GM18909 (cell line): ENCODE results near the gene MLNR.

ENCODE experiments used
- ATAC-seq: cut with Tn5 transposase; IDR thresholded peaks from one replicate; pipeline ENCODE4 v1.9.1; 2021; ENCODE audit warnings: mild to moderate bottlenecking; ENCODE audit not compliant: unreplicated experiment, poor library complexity

MLNR gene, protein sequence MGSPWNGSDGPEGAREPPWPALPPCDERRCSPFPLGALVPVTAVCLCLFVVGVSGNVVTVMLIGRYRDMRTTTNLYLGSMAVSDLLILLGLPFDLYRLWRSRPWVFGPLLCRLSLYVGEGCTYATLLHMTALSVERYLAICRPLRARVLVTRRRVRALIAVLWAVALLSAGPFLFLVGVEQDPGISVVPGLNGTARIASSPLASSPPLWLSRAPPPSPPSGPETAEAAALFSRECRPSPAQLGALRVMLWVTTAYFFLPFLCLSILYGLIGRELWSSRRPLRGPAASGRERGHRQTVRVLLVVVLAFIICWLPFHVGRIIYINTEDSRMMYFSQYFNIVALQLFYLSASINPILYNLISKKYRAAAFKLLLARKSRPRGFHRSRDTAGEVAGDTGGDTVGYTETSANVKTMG

DNA sequence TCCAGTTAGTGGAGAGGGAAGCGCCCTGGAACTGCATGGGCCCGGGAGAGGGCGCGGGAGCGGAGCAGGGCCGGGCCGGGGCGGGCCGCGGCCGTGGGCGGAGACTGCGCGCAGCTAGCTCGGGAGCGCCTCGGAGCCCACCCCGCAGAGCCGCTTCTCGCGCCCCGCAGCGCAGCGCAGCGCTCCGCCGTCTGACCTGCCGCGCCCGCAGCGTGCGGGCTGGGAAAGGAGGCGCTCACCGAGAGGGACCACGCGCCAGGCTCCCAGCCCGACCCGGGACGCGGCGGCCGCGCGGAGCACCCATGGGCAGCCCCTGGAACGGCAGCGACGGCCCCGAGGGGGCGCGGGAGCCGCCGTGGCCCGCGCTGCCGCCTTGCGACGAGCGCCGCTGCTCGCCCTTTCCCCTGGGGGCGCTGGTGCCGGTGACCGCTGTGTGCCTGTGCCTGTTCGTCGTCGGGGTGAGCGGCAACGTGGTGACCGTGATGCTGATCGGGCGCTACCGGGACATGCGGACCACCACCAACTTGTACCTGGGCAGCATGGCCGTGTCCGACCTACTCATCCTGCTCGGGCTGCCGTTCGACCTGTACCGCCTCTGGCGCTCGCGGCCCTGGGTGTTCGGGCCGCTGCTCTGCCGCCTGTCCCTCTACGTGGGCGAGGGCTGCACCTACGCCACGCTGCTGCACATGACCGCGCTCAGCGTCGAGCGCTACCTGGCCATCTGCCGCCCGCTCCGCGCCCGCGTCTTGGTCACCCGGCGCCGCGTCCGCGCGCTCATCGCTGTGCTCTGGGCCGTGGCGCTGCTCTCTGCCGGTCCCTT is at the start of gene MLNR:
Gene MLNR (plus strand): TSS at position 303 of the 820 bp plus-strand sequence. CDS start 0 bp downstream, at position 303.
- peak; percentile 49 for ATAC-seq

DNA sequence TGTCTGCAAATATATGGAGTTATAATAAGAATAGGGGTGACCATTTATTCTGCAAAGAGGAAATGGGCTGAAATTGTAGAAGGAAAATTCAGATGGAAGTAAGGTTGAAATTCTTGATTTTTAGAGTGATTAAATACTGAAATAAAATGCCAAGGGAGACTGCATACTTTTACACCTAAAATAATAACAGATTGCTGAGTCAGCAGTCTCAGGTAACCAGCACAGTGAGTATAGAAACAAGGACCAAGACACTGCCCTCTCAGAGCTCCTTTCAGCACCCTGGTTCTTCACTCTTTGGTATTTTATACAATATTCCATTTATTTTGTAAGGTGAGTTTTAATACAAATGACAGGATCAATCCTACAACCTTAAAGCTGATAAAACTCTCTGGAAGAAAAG is 48.8 kb upstream of the MLNR start:
- ATAC-seq: no peak

DNA sequence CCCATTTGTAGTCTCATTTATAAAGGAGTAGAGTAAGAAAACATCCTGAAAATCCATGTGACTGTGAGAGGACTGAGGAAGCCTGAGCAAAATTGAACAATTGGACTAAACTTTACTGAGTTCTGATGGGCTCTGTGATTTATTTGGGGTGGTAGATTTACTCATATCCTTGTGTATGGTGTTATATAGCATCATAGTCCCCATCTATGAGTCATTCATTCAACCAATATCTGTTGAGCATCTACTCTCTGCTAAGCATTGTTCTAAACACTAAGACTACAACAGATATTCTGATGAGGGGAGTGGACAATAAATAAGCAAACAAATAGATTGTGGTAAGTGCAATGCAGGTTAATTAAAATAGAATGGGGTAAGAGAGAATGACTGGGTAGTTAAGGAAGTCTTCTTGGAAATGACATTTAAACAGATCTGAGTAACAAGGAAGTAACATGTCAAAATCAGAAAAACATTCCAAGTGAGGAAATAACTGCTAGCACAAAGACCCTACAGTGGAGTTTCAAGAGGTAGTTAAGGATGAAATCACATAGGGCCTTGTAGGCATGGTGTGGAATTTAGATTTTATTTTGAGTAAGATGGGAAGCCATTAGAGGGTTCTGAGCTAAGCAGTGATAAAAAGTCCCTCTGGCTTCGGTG is 36.3 kb upstream of the MLNR start:
- ATAC-seq: no peak

DNA sequence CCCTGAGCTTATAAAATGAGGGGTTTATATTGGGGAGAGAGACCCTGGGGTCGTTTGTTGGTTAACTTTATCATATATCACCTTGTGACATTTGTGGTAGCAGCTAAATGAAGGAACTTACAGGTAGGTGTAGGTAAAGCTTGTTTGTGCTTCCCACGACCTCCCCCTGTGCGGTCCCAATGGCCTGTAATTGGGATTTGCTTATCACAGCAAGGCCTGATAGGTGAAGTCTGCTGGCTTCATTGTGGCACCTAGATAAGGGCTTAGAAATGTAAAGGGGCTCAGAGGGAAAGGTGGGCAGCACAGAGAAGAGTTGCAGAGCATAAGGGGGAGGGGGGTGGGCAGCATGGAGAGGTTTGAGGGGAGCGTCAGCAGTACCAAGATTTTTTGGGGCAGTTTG is 35.5 kb upstream of the MLNR start:
- ATAC-seq: no peak

DNA sequence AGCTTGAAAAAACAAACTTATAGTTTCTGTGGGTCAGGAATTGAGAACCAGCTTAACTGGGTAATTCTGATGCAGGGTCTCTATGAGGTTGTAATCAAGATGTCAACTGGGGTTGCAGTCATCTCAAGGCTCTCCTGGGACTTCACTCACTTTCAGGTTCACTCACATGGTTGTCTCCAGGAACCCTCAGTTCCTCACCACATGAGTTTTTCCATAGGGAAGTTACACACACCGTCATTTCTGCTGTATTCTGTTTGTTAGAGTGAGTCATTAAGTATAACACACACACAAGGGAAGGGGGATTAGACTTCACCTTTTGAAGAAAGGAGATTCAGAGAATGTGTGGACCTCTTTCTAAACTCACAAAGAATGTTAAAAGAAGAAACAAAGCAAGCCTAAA is 34.9 kb upstream of the MLNR start:
- no peak for ATAC-seq

DNA sequence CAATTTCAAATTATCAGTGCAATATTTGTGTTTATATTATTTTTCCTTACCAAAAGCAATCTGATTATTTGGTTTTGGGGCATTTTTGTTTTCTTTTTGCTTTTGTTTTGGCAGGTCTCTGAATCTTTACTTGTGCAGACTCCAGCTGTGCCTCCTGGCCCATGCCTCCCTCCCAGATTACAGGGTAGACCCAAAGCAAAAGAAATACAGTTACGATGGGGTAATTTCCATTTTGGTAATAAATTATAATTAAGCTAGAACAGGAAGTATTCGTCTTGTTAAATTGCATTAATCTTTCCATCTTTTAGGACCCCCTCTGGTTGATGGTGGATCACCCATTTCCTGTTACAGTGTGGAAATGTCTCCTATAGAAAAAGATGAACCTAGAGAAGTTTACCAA is 29.2 kb upstream of the MLNR start:
- no peak for ATAC-seq

DNA sequence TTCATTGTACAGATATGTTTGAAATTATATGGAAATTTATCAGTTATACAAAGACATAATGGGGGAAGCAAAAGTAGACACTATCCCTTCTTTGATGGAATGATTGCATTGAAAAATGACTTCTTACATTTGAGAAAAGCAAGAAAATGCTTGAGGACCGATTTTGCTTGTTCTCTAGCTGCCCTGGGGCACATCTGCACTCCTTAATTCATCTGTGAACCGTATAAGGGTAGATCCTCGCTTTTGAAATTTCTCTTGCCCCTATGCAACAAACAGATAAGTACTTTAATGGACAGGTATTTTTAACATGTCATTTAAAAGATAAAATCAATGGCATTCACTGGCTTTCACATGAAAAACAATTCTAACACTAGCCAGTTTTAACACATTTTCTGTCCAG is 13.5 kb upstream of the MLNR start:
- no peak for ATAC-seq

DNA sequence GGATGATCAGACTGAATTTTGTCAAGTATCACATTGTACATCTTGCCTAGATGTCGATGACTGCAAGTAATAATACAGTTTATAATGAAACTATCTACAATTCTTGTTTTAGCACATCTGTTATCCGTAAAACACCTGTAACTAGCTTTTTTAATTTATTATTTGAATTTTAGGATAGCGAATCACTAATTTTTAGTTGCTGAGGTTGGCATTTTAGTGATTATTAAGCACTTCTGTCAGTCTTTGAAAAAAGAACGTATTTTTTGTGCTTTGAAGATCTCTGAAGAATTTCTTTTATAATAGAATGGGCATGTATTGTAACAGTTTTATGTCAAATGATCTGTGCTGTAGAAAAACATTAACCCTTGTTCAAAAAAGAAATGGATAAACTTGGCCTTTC is 11.5 kb upstream of the MLNR start:
- ATAC-seq: no peak

DNA sequence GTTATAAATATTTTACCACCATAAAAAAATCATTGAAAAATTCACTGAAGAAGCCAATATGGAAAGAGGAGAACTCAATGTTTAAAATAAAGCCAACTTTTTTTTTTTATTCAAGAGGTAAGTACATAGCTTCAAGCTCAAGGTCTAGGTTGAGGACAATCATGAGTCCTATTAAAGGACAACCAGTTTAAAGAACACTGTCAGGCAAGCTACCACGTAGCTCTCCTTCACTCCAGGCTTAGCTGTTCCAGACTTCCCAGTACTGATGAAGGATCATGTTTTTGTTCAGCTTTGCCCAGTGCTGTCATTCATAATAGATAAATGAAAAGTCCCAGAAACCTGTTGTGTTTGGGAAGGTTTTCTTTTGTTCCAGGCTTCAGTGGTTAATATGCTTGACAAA is 10.0 kb upstream of the MLNR start:
- no peak for ATAC-seq

DNA sequence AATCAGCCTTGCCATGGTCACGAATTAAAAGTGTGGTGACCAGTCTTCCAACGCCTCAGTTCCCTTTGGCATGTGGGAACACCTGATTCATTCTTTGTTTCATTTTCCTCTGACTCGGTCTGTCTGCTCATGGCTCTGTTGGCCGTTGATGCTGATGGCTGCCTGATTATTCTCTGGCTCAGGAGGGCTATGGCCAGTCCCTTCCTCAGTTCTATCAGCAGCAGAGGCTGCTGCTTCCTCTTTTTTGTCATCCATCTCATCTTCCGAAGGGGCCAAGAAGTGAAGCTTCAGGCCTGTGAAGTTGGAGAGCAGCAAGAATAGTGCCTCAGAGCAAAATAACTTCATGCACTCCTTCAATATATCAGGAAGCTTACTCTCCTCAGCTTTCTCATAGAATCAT is 9.5 kb upstream of the MLNR start:
- ATAC-seq: no peak

DNA sequence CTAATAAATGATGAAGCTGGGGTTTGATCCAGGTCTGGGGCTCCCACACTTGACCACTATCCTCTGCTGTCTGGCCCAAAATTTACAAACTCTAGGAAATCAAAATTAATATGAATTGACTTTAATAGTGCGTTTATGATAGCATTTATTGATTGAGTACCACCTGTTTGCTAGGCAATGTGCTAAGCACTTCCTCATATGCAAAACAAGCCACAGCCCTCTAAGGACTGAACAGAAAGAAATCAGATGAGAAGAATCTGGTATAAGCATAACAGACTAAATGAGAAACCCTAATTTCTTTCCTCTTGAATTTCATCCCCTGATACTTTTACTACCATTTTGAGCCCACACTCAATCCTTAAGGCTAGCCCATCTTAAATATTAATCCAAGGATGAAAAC is 6.6 kb upstream of the MLNR start:
- ATAC-seq: no peak

DNA sequence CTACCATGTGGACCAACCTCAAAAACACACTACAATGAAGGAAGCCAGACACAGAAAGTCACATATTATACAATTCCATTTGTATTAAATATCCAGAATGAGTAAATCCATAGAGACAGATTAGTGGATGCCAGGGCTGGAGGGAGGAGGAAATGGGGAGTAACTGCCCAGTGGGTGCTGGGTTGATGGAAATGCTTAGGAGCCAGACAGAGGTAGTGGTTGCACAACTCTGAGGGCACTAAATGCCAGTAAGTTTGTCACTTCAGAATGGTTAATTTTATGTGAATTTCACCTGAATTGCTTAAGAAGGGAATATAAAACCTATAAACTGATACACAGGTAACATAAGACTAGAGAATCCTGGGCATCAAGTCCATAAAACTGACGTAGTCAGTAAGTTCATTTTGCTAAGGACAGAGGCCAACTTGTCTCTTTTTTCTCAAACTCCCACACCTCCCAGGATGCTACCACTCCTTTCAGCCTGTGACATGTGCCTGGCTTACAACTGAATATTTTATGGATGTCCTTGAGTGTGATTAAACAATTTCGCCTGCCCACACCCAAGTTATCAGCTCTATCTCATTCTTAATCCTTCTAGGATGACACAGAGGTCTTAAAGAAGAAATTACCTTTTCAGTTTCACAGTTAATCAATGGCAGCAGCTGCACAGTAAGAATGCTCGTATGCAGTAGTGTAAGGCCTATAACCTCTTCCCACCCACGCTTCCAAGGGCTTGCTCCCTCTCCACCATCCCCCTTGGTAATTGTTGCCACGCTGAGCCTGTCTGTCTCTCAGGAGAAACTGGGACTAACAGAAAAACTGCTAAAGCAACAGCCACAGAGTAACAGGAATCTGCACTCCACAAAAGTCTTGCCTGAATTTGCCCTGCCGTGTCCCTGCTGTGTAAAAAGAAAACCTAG is 5.9 kb upstream of the MLNR start:
- no peak for ATAC-seq

DNA sequence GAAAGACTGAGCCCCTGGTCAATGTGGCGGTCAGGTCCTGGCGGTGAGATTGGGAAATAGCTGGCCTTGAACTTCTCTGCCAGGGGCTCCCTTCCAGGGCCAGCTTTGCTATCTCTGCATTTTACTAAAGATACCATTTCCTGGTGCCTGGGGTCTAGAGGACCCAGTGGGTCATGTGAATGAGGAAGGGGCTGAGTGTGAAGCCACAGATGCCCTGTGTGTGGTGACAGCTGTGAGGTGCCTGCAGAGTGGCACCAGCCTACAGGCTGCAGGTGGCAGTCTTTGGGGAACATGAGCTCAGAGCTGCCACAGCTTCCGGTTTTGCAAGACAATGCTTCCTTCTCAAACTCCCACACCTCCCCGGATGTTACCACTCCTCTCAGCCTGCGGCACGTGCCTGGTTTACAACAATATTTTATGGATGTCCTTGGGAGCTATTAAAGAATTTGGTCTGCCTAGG is 5.2 kb upstream of the MLNR start:
- peak; percentile 77 for ATAC-seq

DNA sequence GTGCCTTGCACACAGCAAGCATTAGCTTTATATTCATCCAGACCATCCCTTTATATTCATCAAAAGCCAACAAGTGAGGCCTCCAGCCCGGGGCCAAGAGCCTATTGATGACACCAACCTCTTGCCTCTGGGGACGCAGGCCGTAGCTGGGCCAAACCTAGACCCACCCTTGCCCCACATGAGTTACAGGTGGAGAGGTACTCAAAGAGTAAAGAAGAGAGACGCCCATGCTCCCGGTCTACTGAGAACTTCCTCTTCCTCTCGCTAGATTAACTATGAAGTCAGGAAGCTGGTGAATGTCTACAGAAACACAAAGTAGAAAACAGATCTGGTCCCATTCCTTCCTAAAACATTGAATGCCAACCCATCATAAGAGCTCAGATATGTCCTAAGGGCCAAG is 3.8 kb upstream of the MLNR start:
- no peak for ATAC-seq

DNA sequence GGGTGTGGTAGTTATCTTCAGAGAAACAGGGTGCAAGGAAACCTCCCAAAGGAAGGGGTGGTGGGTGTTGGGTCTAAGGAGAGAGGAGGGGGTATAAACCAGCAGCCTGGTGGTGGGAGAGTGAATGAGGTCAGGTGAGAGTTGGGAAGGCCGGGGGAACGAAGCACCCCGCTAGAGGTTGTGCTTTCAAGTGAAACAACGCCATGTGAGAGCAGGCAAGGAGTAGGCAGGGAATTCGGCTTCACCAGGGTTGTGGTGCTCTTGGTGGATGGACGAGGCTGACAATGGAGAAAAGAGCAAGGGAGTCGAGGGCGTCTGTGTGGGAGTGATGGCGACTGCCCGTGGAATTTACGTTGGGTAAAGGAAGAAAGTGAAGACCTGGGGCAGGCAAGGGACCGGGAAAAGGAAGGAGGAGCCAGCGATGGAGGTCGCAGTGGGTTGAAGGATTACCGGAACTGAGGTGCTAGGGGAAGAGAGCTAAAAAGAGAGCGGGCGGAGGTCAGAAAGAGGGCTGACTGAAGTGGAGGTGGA is 2.1 kb upstream of the MLNR start:
- no peak for ATAC-seq

DNA sequence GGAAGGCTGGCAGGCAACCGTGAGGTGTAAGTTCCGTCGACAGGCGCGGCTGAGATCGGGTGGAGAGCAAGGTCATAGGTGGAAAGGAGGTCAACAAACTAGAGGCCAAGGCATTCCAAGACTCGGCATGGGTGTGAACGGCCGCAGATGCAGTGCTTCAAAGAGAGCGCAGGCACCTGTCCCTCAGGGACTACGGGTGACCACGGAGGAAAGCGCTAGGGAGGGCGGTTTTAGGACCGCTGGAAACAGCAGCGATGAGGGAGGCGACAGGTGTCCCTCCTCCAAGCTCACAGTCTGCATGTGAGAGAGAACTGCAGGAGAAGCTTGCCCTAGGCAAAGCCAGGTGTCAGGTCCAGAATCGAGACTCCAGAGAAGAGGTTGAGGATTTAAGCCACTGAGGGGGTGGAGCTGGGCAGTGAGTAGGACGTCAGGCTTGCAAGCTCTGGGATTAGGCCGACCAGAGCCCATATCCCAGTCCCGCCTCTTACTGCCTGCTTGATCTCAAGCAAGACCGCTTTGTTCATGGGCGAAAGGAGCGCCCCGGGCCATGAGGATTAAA is 1.6 kb upstream of the MLNR start:
- ATAC-seq: no peak

DNA sequence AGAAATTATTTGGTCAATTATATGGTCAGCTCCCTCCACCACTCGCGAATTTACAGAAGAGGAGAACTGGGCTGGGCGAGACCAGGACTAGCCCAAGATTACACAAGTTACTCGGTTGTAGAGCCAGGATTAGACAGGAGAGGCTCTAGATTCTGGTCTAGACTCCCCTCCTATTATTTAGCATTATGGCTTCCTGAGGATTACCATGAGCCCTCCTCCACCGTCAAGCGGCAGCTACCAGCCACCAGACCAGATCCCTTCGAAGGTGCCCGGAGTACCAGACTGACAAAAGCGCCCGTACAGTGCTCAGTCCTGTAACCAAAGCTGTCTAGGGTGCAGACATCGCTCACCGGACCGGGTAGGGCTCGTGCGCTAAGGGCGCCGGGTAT is 497 bp upstream of the MLNR start:
- ATAC-seq: peak; percentile 8

DNA sequence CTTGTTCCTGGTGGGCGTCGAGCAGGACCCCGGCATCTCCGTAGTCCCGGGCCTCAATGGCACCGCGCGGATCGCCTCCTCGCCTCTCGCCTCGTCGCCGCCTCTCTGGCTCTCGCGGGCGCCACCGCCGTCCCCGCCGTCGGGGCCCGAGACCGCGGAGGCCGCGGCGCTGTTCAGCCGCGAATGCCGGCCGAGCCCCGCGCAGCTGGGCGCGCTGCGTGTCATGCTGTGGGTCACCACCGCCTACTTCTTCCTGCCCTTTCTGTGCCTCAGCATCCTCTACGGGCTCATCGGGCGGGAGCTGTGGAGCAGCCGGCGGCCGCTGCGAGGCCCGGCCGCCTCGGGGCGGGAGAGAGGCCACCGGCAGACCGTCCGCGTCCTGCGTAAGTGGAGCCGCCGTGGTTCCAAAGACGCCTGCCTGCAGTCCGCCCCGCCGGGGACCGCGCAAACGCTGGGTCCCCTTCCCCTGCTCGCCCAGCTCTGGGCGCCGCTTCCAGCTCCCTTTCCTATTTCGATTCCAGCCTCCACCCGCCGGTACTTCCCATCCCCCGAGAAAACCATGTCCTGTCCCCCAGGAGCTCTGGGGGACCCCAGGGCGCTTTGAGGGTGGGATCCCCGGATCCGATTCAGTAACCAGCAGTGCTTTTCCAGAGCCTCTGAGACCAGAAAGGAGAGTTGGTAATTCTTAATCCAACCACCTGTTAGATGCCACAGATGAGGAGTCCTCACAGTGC is 885 bp downstream of the MLNR start:
- no peak for ATAC-seq

DNA sequence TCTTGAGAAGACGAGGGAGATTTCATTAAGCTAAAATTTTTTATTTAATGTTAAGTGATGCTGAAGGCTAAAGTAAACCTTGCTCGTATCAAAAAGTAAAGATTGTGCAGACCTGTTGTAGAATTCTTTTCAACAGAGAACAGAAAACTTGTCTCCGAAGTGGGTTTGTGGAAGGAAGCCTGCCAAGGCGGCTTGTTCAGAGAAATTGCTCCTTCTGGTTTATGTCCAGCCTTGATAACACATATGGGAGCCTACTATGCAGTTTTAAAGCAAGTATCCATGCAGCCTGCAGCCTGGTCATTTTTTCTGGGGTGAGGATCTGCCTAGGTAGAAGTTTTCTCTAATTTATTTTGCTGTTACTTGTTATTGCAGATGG is 1.4 kb downstream of the MLNR start:
- ATAC-seq: no peak
